ENCODE results near the gene TCERG1L. TPM values are rescaled to one million over a fixed set of nuclear protein-coding genes. Genes with fewer than 3 reads are reported as not detected.

Gene TCERG1L
- total and polyA plus RNA-seq, 9 of the 15 experiments (the other 6 are each of a cell fraction or from before 2014, with no cell fraction given): not detected

DNA sequence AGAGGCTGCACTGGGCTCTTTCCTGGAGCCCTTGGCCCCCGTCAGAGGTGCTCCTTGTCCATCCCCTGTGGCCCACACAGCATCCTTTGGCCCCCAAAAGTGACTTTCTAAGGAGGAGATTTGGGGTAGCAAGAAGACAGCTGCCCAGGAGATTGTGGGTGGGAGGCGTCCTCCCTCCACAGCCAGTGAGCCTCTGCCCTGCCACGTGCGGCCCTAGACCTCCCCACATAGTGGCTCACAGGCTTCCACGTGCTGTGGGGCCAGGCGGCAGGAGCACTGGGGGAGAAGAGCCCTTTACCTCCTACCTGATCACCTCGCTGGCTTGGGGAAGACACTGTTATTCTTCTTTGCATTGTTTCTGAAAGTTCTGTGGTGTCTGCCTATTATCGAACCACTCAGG lies 178.8 kb downstream of the TCERG1L start:
- H3K36me3 ChIP-seq (ENCODE audit: control insufficient read depth, insufficient read depth, low read length): no peaks in the 10 kb centered on the region
- ATAC-seq (no peak), DNase-seq (ENCODE audit: extremely low read depth in 1 of 4, low spot score in 3 of 4) (no peak), FAIRE-seq (no peak)
- no peaks in the 10 kb centered on the region for H3K9me3 ChIP-seq (replicated peaks; ENCODE audit: control insufficient read depth, insufficient read depth, low read depth, low read length)
- H3K27ac ChIP-seq (ENCODE audit: extremely low read depth, low read depth, low read length): no peak overlapping the region
- H3K27me3 ChIP-seq (ENCODE audit: control insufficient read depth in 2 of 2, insufficient read depth in 2 of 2, low read length in 2 of 2): peaks cover 2 to 9% of the 10 kb centered on the region in 2 experiments; a peak in 2 of 5 replicates
- H3K4me3 ChIP-seq: no peak overlapping the region
- intact Hi-C loops (cut with micrococcal nuclease) (no loop called here), in situ Hi-C loops (cut with MboI) (no loop called here)
- no peak overlapping the region for H2AFZ ChIP-seq (ENCODE audit: low read depth, low read length)
- no peak overlapping the region for H3K4me2 ChIP-seq (ENCODE audit: insufficient read depth, low read length)
- CTCF ChIA-PET (ENCODE audit: low intra/inter-chr PET ratio): no interaction called here
- no peaks in the 10 kb centered on the region for H3K9me1 ChIP-seq (ENCODE audit: control insufficient read depth, insufficient read depth, low read length)
- H3K79me2 ChIP-seq (ENCODE audit: control insufficient read depth, insufficient read depth, low read length): no peaks in the 10 kb centered on the region
- no peaks in the 10 kb centered on the region for H4K20me1 ChIP-seq (replicated peaks; ENCODE audit: control insufficient read depth, insufficient read depth, low read length)
- TF ChIP-seq TGIF2 (CRISPR knock-in tag; IDR thresholded peaks at IDR 0.05): no peak
- no peak for TF ChIP-seq RUNX1 (IDR thresholded peaks at IDR 0.05; ENCODE audit: low read depth)
- no peak for TF ChIP-seq ADNP (tag; IDR thresholded peaks at IDR 0.05)
- no peak for TF ChIP-seq RBFOX2 (IDR thresholded peaks at IDR 0.05; ENCODE audit: low read depth, low read length)
- TF ChIP-seq KLF1 (tag; IDR thresholded peaks at IDR 0.05): no peak
- no peak for TF ChIP-seq GATAD2A (IDR thresholded peaks at IDR 0.05)
- TF ChIP-seq ZNF695 (CRISPR knock-in tag; IDR thresholded peaks at IDR 0.05): no peak
- no peak for TF ChIP-seq GTF2F1 (IDR thresholded peaks at IDR 0.05; ENCODE audit: low read depth, low read length)
- TF ChIP-seq, protein P1, sequence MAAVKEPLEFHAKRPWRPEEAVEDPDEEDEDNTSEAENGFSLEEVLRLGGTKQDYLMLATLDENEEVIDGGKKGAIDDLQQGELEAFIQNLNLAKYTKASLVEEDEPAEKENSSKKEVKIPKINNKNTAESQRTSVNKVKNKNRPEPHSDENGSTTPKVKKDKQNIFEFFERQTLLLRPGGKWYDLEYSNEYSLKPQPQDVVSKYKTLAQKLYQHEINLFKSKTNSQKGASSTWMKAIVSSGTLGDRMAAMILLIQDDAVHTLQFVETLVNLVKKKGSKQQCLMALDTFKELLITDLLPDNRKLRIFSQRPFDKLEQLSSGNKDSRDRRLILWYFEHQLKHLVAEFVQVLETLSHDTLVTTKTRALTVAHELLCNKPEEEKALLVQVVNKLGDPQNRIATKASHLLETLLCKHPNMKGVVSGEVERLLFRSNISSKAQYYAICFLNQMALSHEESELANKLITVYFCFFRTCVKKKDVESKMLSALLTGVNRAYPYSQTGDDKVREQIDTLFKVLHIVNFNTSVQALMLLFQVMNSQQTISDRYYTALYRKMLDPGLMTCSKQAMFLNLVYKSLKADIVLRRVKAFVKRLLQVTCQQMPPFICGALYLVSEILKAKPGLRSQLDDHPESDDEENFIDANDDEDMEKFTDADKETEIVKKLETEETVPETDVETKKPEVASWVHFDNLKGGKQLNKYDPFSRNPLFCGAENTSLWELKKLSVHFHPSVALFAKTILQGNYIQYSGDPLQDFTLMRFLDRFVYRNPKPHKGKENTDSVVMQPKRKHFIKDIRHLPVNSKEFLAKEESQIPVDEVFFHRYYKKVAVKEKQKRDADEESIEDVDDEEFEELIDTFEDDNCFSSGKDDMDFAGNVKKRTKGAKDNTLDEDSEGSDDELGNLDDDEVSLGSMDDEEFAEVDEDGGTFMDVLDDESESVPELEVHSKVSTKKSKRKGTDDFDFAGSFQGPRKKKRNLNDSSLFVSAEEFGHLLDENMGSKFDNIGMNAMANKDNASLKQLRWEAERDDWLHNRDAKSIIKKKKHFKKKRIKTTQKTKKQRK (IDR thresholded peaks at IDR 0.05; ENCODE audit: borderline replicate concordance, low read depth, low read length): no peak
- no peak for TF ChIP-seq ZNF224 (CRISPR knock-in tag; IDR thresholded peaks at IDR 0.05)
- no peak for TF ChIP-seq NR2F6 (CRISPR knock-in tag; IDR thresholded peaks at IDR 0.05)
- TF ChIP-seq TCF3 (CRISPR knock-in tag; IDR thresholded peaks at IDR 0.05): no peak
- no peak for TF ChIP-seq ASH1L (IDR thresholded peaks at IDR 0.05; ENCODE audit: borderline replicate concordance, low read depth, partially characterized antibody)
- TF ChIP-seq ZNF780A (CRISPR knock-in tag; IDR thresholded peaks at IDR 0.05): no peak
- no peak for TF ChIP-seq PTTG1 (tag; IDR thresholded peaks at IDR 0.05; ENCODE audit: low read depth)
- no peak for TF ChIP-seq ZNF507 (tag; conservative IDR thresholded peaks at IDR 0.05)
- TF ChIP-seq ZNF449 (CRISPR knock-in tag; IDR thresholded peaks at IDR 0.05): no peak
- no peak for TF ChIP-seq RAD21 (CRISPR knock-in tag; conservative IDR thresholded peaks at IDR 0.05 in 1 of 2, IDR thresholded peaks at IDR 0.05 in 1 of 2)
- TF ChIP-seq EP300 (IDR thresholded peaks at IDR 0.05; ENCODE audit: low read length): no peak
- no TSS peak for BruUV-seq (replicated peaks)
- 3% methylated on average over 7 of the region's 8 CpGs for WGBS (ENCODE audit: insufficient coverage, low coverage, missing lambda C conversion rate)
- no peaks in the 10 kb centered on the region for H3K4me1 ChIP-seq (replicated peaks in 1 of 2; ENCODE audit: control insufficient read depth in 2 of 2, insufficient read depth in 2 of 2, low read length in 2 of 2)
- POLR2A ChIA-PET: interaction anchor here (0.6 kb wide), 1 partner anchor 135 kb away, joined by 3 read pairs; no protein-coding TSS in a partner anchor
- H3K9ac ChIP-seq (ENCODE audit: insufficient read depth in 1 of 2, low read depth in 2 of 2, low read length in 2 of 2): no peak overlapping the region
